CD4-positive, alpha-beta T cell (primary cell): ENCODE results near the gene CCT8. TPM values are rescaled to one million over a fixed set of nuclear protein-coding genes. Genes with fewer than 3 reads are reported as not detected.
A peak's percentile ranks its signal among the peaks of the same experiment; 100 is the strongest.

Source experiments
- ATAC-seq: fragments of 200-7000 bp; cut with Tn5 transposase; one replicate; pipeline ENCODE4 v1.10.0; 2022; ENCODE audit warnings: mild to moderate bottlenecking; ENCODE audit not compliant: poor library complexity
- CTCF ChIA-PET: fragments of 350-600 bp; sonication (Branson Sonifier 250); formaldehyde crosslinking; loops from one replicate; lab custom pipeline; 2021; ENCODE audit warnings: antibody characterized with exemption, inconsistent platforms; lab: Charles Lee
- POLR2A ChIA-PET: fragments of 350-600 bp; sonication (Branson Sonifier 250); formaldehyde crosslinking; loops from one replicate; lab custom pipeline; 2021; ENCODE audit warnings: antibody characterized with exemption, inconsistent platforms; lab: Charles Lee
- DNase-seq, 14 experiments: peaks; one replicate each; pipeline ENCODE4 v3.0.0-alpha.2; 2013 to 2020; ENCODE audit warnings: mixed read lengths in 2 of 14
- H3K27ac ChIP-seq, 2 donors: one replicate each; pipeline versions ENCODE4 v1.5.1 to v1.7.0; 2013; ENCODE audit warnings: low read length in 2 of 2, low read depth in 1 of 2, mild to moderate bottlenecking in 1 of 2
- H3K27me3 ChIP-seq, 2 experiments: 1 replicate in 1 of 2; 2 replicates in 1 of 2; pipeline versions ENCODE4 v1.6.1 to v1.7.0; 2013; ENCODE audit warnings: low read length in 2 of 2, control low read depth in 1 of 2, mild to moderate bottlenecking in 1 of 2, moderate library complexity in 1 of 2; ENCODE audit not compliant: insufficient read depth in 2 of 2, control insufficient read depth in 1 of 2
- H3K36me3 ChIP-seq: one replicate; pipeline ENCODE4 v1.6.1; 2013; ENCODE audit warnings: low read length, control low read depth; ENCODE audit not compliant: insufficient read depth
- H3K4me1 ChIP-seq: one replicate; pipeline ENCODE4 v1.6.1; 2013; ENCODE audit warnings: low read length, control low read depth; ENCODE audit not compliant: insufficient read depth
- H3K4me3 ChIP-seq: one replicate; pipeline ENCODE4 v1.5.1; 2013; ENCODE audit warnings: mild to moderate bottlenecking, low read length, moderate library complexity
- H3K9me3 ChIP-seq, 2 experiments: 1 replicate in 1 of 2; 2 replicates in 1 of 2; pipeline versions ENCODE4 v1.6.1 to v1.7.0; 2013; ENCODE audit warnings: low read length in 2 of 2, mild to moderate bottlenecking in 2 of 2, control low read depth in 1 of 2, moderate library complexity in 1 of 2; ENCODE audit not compliant: control insufficient read depth in 1 of 2, insufficient read depth in 1 of 2
- H3K27ac Mint-ChIP-seq: one replicate; pipeline ENCODE4 v1.8.0; 2020; ENCODE audit warnings: mixed read lengths
- H3K27me3 Mint-ChIP-seq: one replicate; pipeline ENCODE4 v1.8.0; 2021; ENCODE audit warnings: mixed read lengths
- H3K36me3 Mint-ChIP-seq: one replicate; pipeline ENCODE4 v1.8.0; 2021; ENCODE audit warnings: low read depth, mixed read lengths
- H3K4me1 Mint-ChIP-seq: one replicate; pipeline ENCODE4 v1.8.0; 2021; ENCODE audit warnings: low read depth, mixed read lengths
- H3K4me3 Mint-ChIP-seq: one replicate; pipeline ENCODE4 v1.8.0; 2020; ENCODE audit warnings: mild to moderate bottlenecking, mixed read lengths
- H3K9me3 Mint-ChIP-seq: one replicate; pipeline ENCODE4 v1.8.0; 2020; ENCODE audit warnings: mixed read lengths
- CTCF ChIP-seq: fragments of 200-600 bp; IDR thresholded peaks from one replicate; pipeline ENCODE4 v1.8.0; 2022; ENCODE audit warnings: antibody characterized with exemption, mild to moderate bottlenecking
- intact Hi-C, 2 experiments: fragments of 100-400 bp; cut with DNase I in 1 of 2; cut with micrococcal nuclease in 1 of 2; formaldehyde crosslinking; loops; one replicate each; pipeline versions ENCODE4 v1.15.1 to v1.9.0; 2023 to 2025; cut with DNase I, micrococcal nuclease
- total RNA-seq, 174 experiments: library from RNA in 2 of 174; stranded (reverse) in 2 of 174; gene quantifications; one replicate each; pipeline ENCODE4 v1.2.3 and lab custom pipeline; 2021 to 2026

Gene CCT8
- total RNA-seq, 2 experiments from 2014 or later, result 121 to 126 TPM

- peaks cover 86% of the 10 kb centered on the region for H3K36me3 ChIP-seq
Observed at GRCh38 chr21:29056005-29056404, 17.4 kb downstream of the CCT8 start.

GRCh38 chr21:29055080-29055479 lies 18.4 kb downstream of the CCT8 start:
- Histone ChIP-seq H3K9me3 (no peaks in the 10 kb centered on the region), H3K36me3 (peaks cover 86% of the 10 kb centered on the region), H3K27ac (no peak overlapping the region), H3K4me3 (no peak overlapping the region), H3K4me1 (no peaks in the 10 kb centered on the region), H3K27me3 (no peaks in the 10 kb centered on the region)
- Mint-ChIP-seq H3K9me3 (no peaks in the 10 kb centered on the region), H3K4me3 (no peak overlapping the region), H3K36me3 (peaks cover 18% of the 10 kb centered on the region), H3K27me3 (no peaks in the 10 kb centered on the region), H3K4me1 (no peaks in the 10 kb centered on the region), H3K27ac (no peak overlapping the region)
- ATAC-seq (no peak), DNase-seq (no peak)
- no peak for TF ChIP-seq CTCF
- intact Hi-C loops, result no loop called here
- ChIA-PET POLR2A (no interaction called here), CTCF (no interaction called here)

More at GRCh38 chr21:29056005-29056404, 17.4 kb downstream of the CCT8 start:
- H3K9me3 ChIP-seq, result no peaks in the 10 kb centered on the region
- no peak for TF ChIP-seq CTCF
- no peaks in the 10 kb centered on the region for H3K27me3 ChIP-seq
- Mint-ChIP-seq H3K36me3 (peaks cover 27% of the 10 kb centered on the region), H3K4me1 (no peaks in the 10 kb centered on the region), H3K27ac (peak overlapping the region; percentile 55), H3K27me3 (no peaks in the 10 kb centered on the region), H3K4me3 (no peak overlapping the region), H3K9me3 (no peaks in the 10 kb centered on the region)
- DNase-seq (no peak), ATAC-seq (no peak)
- ChIA-PET CTCF (no interaction called here), POLR2A (interaction anchor here (2.2 kb wide), 1 partner anchor 32 kb away, joined by 8 read pairs; the partner anchor contains the start of gene USP16)
- H3K4me3 ChIP-seq, result no peak overlapping the region
- H3K4me1 ChIP-seq, result no peaks in the 10 kb centered on the region
- intact Hi-C loops, result no loop called here
- H3K27ac ChIP-seq, result no peak overlapping the region

GRCh38 chr21:29053656-29054055 lies 19.8 kb downstream of the CCT8 start:
- Histone ChIP-seq H3K9me3 (no peaks in the 10 kb centered on the region), H3K27ac (no peak overlapping the region), H3K27me3 (no peaks in the 10 kb centered on the region), H3K4me3 (no peak overlapping the region), H3K36me3 (peaks cover 86% of the 10 kb centered on the region), H3K4me1 (no peaks in the 10 kb centered on the region)
- Mint-ChIP-seq H3K4me3 (no peak overlapping the region), H3K36me3 (peaks cover 5% of the 10 kb centered on the region), H3K27ac (no peak overlapping the region), H3K4me1 (no peaks in the 10 kb centered on the region), H3K9me3 (no peaks in the 10 kb centered on the region), H3K27me3 (no peaks in the 10 kb centered on the region)
- ATAC-seq (no peak), DNase-seq (no peak)
- intact Hi-C loops, result no loop called here
- TF ChIP-seq CTCF, result no peak
- POLR2A ChIA-PET, result no interaction called here
- CTCF ChIA-PET, result no interaction called here
